ENCODE measurements around the gene SEMA4A. TPM values are rescaled to one million over a fixed set of nuclear protein-coding genes. Genes with fewer than 3 reads are reported as not detected.

The SEMA4A gene
- total and polyA plus RNA-seq, 9 of the 15 experiments (the other 6 are each of a cell fraction or from before 2014, with no cell fraction given): 0.04 to 1.7 (median 0.45) TPM

DNA sequence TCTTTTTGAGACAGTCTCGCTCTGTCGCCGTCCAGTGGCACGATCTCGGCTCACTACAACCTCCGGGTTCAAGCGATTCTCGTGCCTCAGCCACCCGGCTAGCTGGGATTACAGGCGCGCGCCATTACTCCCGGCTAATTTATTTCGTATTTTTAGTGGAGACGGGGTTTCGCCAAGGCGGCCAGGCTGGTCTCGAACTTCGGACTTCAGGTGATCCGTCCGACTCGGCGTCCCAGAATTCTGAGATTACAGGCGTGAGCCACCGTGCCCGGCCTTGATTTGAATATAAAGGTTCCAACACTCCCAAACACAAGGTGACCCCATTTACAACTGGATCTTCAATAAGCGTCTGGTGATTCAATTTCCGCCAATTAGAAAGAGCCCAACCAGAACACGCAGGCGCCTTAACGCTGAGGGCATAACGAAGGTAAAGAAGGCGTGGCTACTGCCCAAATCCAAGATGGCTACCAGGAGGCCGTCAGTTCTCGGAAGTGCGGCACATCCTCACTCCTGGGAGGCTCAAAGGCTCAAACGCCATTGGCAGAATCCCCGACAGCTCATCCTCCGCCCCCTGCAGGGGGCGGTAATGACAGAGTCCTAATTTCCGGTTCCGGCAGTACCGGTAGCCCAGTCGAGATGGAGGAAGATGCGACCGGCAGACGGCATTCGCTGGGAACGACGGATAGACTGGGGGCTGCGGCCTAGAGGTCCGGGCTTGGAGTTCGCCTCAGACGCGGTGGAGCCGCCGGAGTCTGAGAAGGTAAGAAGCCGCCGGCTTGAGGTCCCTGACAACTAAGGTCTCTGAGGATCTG lies 40.3 kb downstream of the SEMA4A start, which contains the start of gene SLC25A44 (continued):
- TF ChIP-seq ZNF644 (tag; IDR thresholded peaks at IDR 0.05; ENCODE audit: low read depth): no peak
- TF ChIP-seq ZNF830 (CRISPR knock-in tag; IDR thresholded peaks at IDR 0.05): no peak
- no peak for TF ChIP-seq ZNF668 (CRISPR knock-in tag; IDR thresholded peaks at IDR 0.05)
- no peak for TF ChIP-seq CCAR2 (IDR thresholded peaks at IDR 0.05; ENCODE audit: low read depth, low read length)
- no peak for TF ChIP-seq NONO (IDR thresholded peaks at IDR 0.05; ENCODE audit: low read depth in 2 of 2, low read length in 1 of 2)

- Histone ChIP-seq H3K9me3 (replicated peaks; ENCODE audit: control insufficient read depth, insufficient read depth, low read depth, low read length) (peaks cover under 1% of the 10 kb centered on the region; the same call in 1 of the 2 replicates), H3K9ac (ENCODE audit: insufficient read depth in 1 of 2, low read depth in 2 of 2, low read length in 2 of 2) (peak overlapping the region; percentile 67 to 94), H3K36me3 (ENCODE audit: control insufficient read depth, insufficient read depth, low read length) (peaks cover 23% of the 10 kb centered on the region), H3K4me3 (peak overlapping the region; percentile 71), H4K20me1 (replicated peaks; ENCODE audit: control insufficient read depth, insufficient read depth, low read length) (no peaks in the 10 kb centered on the region), H3K27me3 (ENCODE audit: control insufficient read depth in 2 of 2, insufficient read depth in 2 of 2, low read length in 2 of 2) (no peaks in the 10 kb centered on the region), H3K79me2 (ENCODE audit: control insufficient read depth, insufficient read depth, low read length) (peaks cover 48% of the 10 kb centered on the region), H3K4me1 (replicated peaks in 1 of 2; ENCODE audit: control insufficient read depth in 2 of 2, insufficient read depth in 2 of 2, low read length in 2 of 2) (peaks cover 6 to 12% of the 10 kb centered on the region in 2 experiments), H3K4me2 (ENCODE audit: insufficient read depth, low read length) (peak overlapping the region; percentile 95), H3K9me1 (ENCODE audit: control insufficient read depth, insufficient read depth, low read length) (no peaks in the 10 kb centered on the region), H2AFZ (ENCODE audit: low read depth, low read length) (peak overlapping the region; percentile 60; the same call in 1 of the 2 replicates), H3K27ac (ENCODE audit: extremely low read depth, low read depth, low read length) (peak overlapping the region; percentile 49)
- ChIA-PET POLR2A (interaction anchor here (0.8 to 2.7 kb wide), 8 partner anchors 16 to 104 kb away, joined by 3 to 23 read pairs (median 4); partner anchors contain the start of gene PMF1), CTCF (ENCODE audit: low intra/inter-chr PET ratio) (no interaction called here)
- TSS peak; percentile 76 for BruUV-seq (replicated peaks)
- peak in 2 of 4 experiments; percentile 42 for DNase-seq (ENCODE audit: extremely low read depth in 1 of 4, low spot score in 3 of 4)
- no peak for ATAC-seq
- 3% methylated on average over 14 of the region's 14 CpGs for WGBS (ENCODE audit: insufficient coverage, low coverage, missing lambda C conversion rate)
- FAIRE-seq: no peak
- intact Hi-C loops (cut with micrococcal nuclease): loop anchor here (5.0 kb wide), 1 partner anchor 47 kb away; no protein-coding TSS in a partner anchor
- in situ Hi-C loops (cut with MboI): no loop called here
- TF ChIP-seq MBD2 (IDR thresholded peaks at IDR 0.05; ENCODE audit: borderline replicate concordance, low read depth) (no peak), HSF4 (CRISPR knock-in tag; IDR thresholded peaks at IDR 0.05; ENCODE audit: borderline replicate concordance) (no peak), PHF20 (IDR thresholded peaks at IDR 0.05; ENCODE audit: partially characterized antibody) (peak; percentile 26), STAG1 (CRISPR knock-in tag; IDR thresholded peaks at IDR 0.05; ENCODE audit: borderline replicate concordance) (peak; percentile 24; the same call in 1 of the 2 replicates), TEAD1 (CRISPR knock-in tag; IDR thresholded peaks at IDR 0.05) (0 out of 4 replicates have a peak, but pooled peaks of 1 of the 2 experiments have one; percentile 12), ZNF583 (CRISPR knock-in tag; IDR thresholded peaks at IDR 0.05) (no peak), ZNF592 (IDR thresholded peaks at IDR 0.05) (no peak), FOXM1 (IDR thresholded peaks at IDR 0.05; ENCODE audit: low read depth) (no peak), FOXM1 (CRISPR knock-in tag; IDR thresholded peaks at IDR 0.05; ENCODE audit: low read depth) (0 out of 2 replicates have a peak, but pooled peaks have one; percentile 77)
- TF ChIP-seq, protein P1, sequence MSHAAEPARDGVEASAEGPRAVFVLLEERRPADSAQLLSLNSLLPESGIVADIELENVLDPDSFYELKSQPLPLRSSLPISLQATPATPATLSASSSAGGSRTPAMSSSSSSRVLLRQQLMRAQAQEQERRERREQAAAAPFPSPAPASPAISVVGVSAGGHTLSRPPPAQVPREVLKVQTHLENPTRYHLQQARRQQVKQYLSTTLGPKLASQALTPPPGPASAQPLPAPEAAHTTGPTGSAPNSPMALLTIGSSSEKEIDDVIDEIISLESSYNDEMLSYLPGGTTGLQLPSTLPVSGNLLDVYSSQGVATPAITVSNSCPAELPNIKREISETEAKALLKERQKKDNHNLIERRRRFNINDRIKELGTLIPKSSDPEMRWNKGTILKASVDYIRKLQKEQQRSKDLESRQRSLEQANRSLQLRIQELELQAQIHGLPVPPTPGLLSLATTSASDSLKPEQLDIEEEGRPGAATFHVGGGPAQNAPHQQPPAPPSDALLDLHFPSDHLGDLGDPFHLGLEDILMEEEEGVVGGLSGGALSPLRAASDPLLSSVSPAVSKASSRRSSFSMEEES (CRISPR knock-in tag; IDR thresholded peaks at IDR 0.05): peak; percentile 51
These were observed 40.9 kb downstream of the SEMA4A start for GRCh38 chr1:156194300-156194652.
